HG02763 (cell line): Measurements from ENCODE around the gene PPP5C.
"Not testable (repeated sequence)": the region's sequence is repeated elsewhere in the genome, so short reads cannot be mapped to it uniquely, and the experiment has no call there.

Experiments
- ATAC-seq: cut with Tn5 transposase; IDR thresholded peaks from one replicate; pipeline ENCODE4 v1.9.1; 2021; ENCODE audit warnings: mild to moderate bottlenecking, moderate library complexity; ENCODE audit not compliant: unreplicated experiment

Gene PPP5C

DNA sequence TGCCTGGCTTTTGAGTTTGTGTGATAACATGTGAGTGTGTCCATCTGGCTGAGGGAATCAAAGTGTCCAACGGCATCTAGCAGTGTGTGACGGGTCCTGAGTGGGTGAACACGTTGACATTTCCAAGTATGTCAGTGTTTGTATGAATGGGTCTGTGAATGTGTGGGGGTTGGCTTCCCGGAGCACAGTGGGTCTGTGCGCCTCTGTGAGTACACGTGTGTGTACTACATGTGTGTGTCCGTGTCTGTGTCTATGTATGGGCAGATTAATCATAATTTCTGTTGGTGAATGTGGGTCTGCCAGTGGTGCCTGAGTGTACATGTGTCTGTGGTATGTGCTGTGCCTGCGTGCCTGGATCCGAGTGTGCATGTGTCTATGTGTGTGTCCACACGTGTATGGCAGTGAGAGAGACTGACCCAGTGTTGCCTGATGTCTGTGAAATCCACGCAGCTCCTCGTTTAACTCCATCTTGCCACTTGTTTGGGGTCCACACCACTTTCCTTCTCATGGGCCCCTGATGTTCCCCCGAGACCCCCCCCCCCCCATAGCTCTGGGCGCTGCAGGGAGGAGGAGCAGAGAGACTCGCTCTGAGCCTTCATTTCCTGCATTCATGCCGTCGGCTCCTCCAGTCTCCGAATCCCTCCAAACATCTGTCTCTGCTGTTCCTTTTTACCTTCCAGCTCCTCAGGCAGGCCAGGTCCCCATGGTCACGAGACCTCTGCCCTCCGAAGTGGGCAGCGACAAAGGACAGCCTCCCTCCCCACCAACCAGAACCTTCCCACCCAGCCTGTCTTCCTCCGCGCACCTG lies 61.2 kb downstream of the PPP5C start:
- ATAC-seq: no peak

DNA sequence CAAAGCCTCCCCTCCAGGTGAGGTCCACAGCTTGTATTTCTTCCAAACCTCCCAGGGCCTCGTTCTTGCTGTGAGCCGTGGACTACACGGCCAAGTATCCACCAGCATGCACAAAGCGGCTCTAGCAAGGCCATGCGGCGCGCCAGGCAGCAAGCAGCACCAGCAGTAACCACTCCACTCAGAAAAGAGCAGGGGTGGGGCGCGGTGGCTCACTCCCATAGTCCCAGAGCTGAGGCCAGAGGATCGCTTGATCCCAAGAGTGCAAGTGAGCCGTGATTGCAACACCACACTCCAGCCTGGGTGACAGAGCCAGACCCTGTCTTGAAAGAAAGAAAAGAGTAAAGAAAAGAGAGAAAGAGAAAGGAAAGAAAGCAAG lies 61.8 kb downstream of the PPP5C start:
- ATAC-seq: no peak

DNA sequence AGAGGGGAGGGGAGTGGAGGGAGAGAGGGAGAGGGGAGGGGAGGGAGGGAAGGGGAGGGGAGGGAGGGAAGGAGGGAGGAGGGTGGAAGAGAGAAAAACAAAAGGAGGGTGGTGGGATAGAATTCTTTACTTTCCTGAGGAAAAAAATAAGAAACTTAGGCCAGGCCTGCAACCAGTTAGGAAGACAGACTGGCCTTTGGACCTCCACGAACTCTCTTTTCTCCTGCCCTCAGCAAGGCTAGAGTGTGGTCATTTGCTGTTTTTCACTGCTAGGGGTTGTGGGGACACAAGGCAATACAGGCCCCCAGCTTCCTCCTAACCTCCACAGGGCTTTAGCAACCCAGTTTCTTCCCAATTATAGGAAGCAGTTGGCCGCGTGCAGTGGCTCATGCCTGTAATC lies 62.3 kb downstream of the PPP5C start:
- no peak for ATAC-seq

- no peak for ATAC-seq
Measured at GRCh38 chr19:46410205-46411087, 63.6 kb downstream of the PPP5C start.

GRCh38 chr19:46411088-46411924 lies 64.4 kb downstream of the PPP5C start:
- ATAC-seq: no peak

GRCh38 chr19:46411925-46412649 lies 65.2 kb downstream of the PPP5C start:
- ATAC-seq: no peak

DNA sequence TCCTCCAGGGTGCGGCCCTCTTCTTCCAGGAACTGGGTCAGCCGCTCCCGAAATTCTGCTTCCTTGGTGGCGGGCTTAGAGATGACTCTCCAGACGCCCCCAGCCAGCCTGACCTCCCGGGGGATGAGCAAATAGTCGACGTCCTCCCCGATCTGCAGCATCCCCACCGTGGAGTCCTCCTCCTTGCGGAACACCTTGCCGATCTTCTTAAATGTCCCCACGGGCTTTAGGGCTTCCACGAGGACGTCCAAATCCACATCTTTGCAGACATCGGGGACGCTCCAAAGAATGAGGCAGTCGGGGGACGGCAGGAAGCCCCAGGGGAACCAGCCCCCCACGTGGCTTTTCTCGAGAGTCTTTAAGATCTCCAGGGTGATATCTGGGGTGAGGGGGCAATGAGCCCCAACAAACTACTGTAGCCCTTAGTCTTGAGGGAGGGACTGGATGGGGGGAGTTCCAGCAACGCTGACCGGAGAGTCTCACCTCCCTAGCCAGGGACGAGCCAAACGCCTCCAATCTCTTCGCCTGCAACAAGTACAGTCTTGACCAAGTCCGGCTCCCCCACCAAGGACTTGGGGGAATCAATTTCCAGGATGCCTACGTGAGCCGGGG lies 65.9 kb downstream of the PPP5C start:
- ATAC-seq: no peak

DNA sequence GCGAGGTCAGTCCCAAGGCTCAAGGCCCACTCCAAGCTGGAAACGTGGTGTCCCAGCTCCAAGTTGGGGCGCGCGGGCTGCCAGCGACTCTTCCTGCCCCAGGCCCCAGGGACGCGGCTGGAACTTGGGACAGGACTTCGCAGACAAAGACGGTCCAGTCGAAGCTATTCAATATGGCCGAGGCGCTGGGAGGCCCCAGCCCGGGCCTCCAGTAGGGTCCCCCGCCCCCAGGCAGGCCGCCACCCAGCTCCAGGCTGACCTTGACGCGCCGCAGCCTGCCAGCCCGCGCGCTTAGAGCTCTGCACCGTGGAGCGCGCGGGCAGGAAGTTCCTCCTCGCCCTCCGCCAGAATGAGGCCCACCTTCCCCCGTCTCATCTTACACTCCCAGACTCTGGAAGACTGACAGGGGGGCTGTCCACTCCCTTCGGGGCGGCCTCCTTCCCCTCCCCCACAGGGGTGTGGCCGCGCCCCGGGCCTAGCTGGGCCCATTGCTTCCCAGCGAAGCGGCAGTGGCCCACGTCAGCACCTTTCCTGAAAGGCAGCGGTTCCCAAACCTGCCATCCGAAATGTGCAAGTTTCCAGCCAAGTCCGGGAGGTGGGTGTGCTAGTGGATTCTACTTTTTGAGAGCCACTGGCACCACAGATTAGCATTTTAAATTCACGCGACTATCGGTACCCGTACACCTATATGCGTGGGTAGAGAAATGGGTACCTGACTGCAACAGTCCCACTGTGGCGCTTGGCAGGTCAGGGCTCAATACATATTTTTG lies 66.6 kb downstream of the PPP5C start, which contains the start of gene CCDC8:
TSS of gene CCDC8 (minus strand) at position 303 of the 770 bp plus-strand sequence. CDS start 754 bp downstream, outside the sequence.
- no peak for ATAC-seq

- not testable (repeated sequence) for ATAC-seq
Measured at GRCh38 chr19:46414899-46415298, 68.0 kb downstream of the PPP5C start.

DNA sequence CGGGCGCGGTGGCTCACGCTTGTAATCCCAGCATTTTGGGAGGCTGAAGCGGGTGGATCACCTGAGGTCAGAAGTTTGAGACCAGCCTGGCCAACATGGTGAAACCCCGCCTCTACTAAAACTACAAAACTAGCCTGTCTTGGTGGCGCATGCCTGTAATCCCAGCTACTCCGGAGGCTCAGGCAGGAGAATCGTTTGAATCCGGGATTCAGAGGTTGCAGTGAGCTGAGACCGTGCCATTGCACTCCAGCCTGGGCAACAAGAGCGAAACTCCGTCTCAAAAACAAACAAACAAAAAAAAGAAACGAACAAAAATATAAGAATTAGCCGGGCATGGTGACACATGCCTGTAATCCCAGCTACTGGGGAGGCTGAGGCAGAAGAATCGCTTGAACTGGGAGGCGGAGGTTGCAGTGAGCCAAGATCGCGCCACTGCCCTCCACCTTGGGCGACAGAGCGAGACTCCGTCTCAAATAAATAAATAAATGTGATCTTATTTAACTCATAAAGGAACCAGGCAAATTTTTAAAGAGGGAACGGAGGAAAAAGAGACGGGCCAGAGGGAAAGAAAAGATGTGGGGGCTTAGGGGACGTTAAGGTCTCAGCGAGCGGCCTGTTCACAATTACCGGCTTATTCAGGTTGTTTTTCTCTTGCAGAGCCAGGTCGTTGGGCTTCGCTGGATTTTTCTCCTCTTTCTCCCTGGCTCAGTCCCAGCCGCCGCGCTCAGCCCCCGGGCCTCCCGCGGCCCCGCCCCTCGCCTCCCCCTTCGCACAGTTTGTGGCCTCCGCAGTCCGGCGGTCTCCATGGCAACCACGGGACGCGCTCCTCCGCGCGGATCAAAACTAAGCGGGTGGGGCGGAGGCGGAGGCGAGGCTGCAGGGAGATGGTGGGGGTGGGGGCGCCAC lies 69.2 kb downstream of the PPP5C start:
- not testable (repeated sequence) for ATAC-seq

DNA sequence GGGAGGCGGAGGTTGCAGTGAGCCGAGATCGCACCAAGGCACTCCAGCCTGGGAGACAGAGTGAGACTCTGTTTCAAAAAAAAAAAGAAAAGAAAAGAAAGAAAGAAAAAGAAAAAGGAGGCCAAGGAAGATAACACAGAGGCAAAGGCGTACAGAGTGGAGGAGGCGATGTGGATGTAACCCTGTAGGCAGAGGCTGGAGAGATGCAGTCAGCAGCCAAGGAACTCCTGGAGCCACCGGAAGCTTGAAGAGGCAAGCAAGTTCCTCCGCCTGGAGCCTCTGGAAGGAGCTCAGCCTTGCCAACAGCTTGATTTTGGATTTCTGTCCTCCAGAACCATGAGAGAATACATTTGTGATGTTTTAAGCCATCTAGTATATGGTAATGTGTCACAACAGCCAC lies 73.2 kb downstream of the PPP5C start:
- no peak for ATAC-seq

- no peak for ATAC-seq
Measured at GRCh38 chr19:46422344-46422743, 75.5 kb downstream of the PPP5C start.

DNA sequence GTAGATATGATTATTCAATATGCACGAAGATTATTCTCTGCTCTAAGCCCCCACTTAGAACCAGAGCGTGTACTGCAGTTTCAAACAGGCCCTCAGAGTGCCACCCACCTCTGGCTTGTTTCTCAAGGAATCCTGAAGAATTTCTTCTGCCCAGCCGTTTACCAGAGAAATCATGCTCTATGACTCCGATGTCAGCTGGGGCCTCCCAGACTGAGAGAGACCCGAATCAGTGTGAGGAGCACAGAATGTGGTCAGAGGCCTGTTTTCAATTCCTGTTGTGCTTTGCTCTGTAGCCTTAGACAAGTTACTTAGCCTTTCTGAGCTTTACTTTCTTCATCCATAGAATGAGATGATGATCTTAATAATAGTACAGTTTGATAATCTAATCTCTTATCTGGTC lies 76.3 kb downstream of the PPP5C start:
- no peak for ATAC-seq

GRCh38 chr19:46426035-46426505 lies 79.2 kb downstream of the PPP5C start:
- ATAC-seq: no peak

GRCh38 chr19:46426506-46427162 lies 79.7 kb downstream of the PPP5C start:
- no peak for ATAC-seq

DNA sequence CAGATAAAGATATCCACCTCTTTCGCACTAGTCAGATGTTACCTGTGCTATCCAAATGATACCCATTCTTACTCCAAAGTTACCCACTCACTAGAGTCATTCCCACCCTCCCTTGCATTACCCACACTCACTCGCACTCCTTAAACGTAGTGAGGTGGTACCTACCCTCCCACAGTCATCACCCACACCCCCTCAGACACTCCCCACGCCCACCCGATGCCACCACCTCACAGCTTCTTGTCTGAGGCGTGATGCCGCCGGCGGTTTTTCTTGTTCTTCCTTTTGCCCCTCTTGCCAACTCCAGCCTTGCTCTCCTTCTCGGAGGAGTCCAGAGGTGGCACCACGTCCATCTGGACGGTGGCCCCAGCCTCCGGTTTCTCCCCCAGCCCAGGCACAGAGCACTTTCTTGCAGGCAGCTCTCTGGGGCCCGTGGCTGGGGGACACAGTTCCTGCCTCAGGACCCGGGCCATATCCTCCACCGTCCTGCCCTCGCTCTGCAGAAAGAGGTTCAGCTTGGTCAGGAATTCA lies 80.7 kb downstream of the PPP5C start:
- ATAC-seq: no peak
